ENCODE results near the gene LIN9. TPM values are rescaled to one million over a fixed set of nuclear protein-coding genes. Genes with fewer than 3 reads are reported as not detected.

Gene LIN9
- total and polyA plus RNA-seq, 2 of the 13 experiments (the other 11 are each of a cell fraction or from before 2014, with no cell fraction given) = 3.0 to 10.0 TPM

DNA sequence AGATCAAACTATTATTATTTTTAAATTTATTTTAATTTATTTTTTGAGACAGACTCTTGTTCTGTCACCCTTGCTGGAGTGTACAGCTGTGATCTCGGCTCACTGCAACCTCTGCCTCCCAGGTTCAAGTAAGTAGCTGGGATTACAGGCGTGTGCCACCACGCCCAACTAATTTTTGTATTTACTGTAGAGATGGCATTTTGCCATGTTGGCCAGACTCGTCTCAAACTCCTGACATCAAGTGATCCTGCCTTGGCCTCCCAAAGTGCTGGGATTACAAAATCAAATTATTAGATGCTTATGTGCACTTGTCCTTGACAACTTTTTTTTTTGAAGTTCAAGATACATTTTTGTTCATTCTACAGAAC, 15.4 kb downstream of the LIN9 start (continued):
- no peak for TF ChIP-seq AKAP8 (CRISPR knock-in tag; IDR thresholded peaks at IDR 0.05)
- no peak for TF ChIP-seq SAP130 (CRISPR knock-in tag; IDR thresholded peaks at IDR 0.05; ENCODE audit: low read depth)
- TF ChIP-seq NR2F6 (IDR thresholded peaks at IDR 0.05) = no peak
- no peak for TF ChIP-seq NR2F6 (CRISPR knock-in tag; IDR thresholded peaks at IDR 0.05)
- TF ChIP-seq, protein P1, sequence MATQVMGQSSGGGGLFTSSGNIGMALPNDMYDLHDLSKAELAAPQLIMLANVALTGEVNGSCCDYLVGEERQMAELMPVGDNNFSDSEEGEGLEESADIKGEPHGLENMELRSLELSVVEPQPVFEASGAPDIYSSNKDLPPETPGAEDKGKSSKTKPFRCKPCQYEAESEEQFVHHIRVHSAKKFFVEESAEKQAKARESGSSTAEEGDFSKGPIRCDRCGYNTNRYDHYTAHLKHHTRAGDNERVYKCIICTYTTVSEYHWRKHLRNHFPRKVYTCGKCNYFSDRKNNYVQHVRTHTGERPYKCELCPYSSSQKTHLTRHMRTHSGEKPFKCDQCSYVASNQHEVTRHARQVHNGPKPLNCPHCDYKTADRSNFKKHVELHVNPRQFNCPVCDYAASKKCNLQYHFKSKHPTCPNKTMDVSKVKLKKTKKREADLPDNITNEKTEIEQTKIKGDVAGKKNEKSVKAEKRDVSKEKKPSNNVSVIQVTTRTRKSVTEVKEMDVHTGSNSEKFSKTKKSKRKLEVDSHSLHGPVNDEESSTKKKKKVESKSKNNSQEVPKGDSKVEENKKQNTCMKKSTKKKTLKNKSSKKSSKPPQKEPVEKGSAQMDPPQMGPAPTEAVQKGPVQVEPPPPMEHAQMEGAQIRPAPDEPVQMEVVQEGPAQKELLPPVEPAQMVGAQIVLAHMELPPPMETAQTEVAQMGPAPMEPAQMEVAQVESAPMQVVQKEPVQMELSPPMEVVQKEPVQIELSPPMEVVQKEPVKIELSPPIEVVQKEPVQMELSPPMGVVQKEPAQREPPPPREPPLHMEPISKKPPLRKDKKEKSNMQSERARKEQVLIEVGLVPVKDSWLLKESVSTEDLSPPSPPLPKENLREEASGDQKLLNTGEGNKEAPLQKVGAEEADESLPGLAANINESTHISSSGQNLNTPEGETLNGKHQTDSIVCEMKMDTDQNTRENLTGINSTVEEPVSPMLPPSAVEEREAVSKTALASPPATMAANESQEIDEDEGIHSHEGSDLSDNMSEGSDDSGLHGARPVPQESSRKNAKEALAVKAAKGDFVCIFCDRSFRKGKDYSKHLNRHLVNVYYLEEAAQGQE (IDR thresholded peaks at IDR 0.05; ENCODE audit: borderline replicate concordance in 1 of 2, low read depth in 1 of 2, low read length in 2 of 2) = no peak
- no peak for TF ChIP-seq ARNTL (CRISPR knock-in tag; IDR thresholded peaks at IDR 0.05)
- TF ChIP-seq, protein P2, sequence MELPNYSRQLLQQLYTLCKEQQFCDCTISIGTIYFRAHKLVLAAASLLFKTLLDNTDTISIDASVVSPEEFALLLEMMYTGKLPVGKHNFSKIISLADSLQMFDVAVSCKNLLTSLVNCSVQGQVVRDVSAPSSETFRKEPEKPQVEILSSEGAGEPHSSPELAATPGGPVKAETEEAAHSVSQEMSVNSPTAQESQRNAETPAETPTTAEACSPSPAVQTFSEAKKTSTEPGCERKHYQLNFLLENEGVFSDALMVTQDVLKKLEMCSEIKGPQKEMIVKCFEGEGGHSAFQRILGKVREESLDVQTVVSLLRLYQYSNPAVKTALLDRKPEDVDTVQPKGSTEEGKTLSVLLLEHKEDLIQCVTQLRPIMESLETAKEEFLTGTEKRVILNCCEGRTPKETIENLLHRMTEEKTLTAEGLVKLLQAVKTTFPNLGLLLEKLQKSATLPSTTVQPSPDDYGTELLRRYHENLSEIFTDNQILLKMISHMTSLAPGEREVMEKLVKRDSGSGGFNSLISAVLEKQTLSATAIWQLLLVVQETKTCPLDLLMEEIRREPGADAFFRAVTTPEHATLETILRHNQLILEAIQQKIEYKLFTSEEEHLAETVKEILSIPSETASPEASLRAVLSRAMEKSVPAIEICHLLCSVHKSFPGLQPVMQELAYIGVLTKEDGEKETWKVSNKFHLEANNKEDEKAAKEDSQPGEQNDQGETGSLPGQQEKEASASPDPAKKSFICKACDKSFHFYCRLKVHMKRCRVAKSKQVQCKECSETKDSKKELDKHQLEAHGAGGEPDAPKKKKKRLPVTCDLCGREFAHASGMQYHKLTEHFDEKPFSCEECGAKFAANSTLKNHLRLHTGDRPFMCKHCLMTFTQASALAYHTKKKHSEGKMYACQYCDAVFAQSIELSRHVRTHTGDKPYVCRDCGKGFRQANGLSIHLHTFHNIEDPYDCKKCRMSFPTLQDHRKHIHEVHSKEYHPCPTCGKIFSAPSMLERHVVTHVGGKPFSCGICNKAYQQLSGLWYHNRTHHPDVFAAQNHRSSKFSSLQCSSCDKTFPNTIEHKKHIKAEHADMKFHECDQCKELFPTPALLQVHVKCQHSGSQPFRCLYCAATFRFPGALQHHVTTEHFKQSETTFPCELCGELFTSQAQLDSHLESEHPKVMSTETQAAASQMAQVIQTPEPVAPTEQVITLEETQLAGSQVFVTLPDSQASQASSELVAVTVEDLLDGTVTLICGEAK (IDR thresholded peaks at IDR 0.05) = no peak
- TF ChIP-seq, protein P2 (CRISPR knock-in tag; IDR thresholded peaks at IDR 0.05) = no peak
- TF ChIP-seq, protein P3, sequence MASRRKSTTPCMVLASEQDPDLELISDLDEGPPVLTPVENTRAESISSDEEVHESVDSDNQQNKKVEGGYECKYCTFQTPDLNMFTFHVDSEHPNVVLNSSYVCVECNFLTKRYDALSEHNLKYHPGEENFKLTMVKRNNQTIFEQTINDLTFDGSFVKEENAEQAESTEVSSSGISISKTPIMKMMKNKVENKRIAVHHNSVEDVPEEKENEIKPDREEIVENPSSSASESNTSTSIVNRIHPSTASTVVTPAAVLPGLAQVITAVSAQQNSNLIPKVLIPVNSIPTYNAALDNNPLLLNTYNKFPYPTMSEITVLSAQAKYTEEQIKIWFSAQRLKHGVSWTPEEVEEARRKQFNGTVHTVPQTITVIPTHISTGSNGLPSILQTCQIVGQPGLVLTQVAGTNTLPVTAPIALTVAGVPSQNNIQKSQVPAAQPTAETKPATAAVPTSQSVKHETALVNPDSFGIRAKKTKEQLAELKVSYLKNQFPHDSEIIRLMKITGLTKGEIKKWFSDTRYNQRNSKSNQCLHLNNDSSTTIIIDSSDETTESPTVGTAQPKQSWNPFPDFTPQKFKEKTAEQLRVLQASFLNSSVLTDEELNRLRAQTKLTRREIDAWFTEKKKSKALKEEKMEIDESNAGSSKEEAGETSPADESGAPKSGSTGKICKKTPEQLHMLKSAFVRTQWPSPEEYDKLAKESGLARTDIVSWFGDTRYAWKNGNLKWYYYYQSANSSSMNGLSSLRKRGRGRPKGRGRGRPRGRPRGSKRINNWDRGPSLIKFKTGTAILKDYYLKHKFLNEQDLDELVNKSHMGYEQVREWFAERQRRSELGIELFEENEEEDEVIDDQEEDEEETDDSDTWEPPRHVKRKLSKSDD (CRISPR knock-in tag; IDR thresholded peaks at IDR 0.05; ENCODE audit: low read depth) = no peak
- TF ChIP-seq ATRX (CRISPR knock-in tag; IDR thresholded peaks at IDR 0.05; ENCODE audit: borderline replicate concordance) = no peak
- no peak for TF ChIP-seq ZNF17 (CRISPR knock-in tag; IDR thresholded peaks at IDR 0.05)
